GM19099 (cell line): ENCODE data around the gene COLEC12.

Experiments
- POLR2A ChIP-seq: IDR thresholded peaks from 3 replicates; pipeline ENCODE4 v1.6.1; 2011; ENCODE audit warnings: low read depth; ENCODE audit not compliant: insufficient read length; ENCODE audit errors: extremely low read depth

The COLEC12 gene

DNA sequence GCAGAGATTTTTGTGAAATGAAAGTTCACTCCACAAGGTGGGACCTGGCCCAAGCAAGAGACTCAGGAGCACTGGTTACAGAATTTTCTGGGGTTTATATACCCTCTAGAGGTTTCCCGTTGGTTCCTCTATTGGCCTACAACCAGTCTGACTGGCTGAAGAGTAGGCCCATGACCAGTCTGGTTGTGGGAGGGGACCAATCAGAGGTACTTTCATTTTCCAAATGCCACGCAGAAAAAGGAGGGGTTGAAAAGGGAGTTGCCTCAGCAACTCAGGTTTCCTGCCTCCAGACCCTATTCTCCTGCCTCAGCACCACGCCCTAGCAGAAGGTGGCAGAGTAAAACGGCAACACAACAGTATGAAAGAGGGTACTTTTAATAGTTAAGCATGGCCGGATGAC, 98.4 kb downstream of the COLEC12 start:
- TF ChIP-seq POLR2A, result no peak

DNA sequence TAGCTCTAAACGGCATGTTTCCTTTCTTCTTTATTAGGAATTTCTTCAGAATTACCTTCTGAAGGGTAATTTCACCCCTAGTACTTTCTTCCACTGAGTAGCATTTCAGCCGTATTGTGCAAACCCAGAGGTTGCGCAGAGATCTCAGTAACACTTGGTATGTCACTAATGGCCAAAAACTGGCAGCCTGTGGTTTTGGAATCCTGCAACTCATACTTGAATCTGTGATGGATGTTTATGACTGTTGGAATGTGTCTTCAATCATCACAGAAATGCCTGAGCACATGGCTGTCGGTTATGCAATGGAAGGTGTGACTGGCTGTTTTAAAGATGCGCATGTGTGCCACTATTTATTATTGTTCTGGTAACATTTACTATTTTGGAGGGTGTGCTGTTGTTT, 100.0 kb downstream of the COLEC12 start:
- TF ChIP-seq POLR2A, result no peak

DNA sequence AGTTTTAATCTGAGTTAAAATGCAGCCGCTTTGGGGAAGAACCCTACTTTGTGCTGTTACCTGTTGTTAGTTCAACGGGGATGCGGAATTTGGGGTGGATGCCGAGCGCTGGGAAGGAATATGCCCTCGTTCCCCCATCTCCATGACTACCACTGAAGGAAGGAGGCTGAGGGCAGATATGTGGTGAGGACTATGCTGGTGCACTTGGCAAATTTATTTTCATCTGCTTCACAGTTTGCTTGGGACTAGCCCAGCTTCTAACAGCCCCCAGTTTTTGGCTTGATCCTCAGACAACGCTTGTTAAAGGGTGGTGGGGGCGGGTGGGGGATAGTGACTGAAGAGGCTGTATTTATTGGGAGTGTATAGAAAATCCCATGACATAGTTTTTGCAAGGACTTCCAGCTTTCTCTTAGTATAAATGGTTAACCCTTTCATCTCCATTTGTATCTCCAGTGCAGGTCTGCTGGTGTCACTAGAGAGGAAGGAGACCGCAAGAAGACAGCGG, 100.8 kb downstream of the COLEC12 start:
- no peak for TF ChIP-seq POLR2A

DNA sequence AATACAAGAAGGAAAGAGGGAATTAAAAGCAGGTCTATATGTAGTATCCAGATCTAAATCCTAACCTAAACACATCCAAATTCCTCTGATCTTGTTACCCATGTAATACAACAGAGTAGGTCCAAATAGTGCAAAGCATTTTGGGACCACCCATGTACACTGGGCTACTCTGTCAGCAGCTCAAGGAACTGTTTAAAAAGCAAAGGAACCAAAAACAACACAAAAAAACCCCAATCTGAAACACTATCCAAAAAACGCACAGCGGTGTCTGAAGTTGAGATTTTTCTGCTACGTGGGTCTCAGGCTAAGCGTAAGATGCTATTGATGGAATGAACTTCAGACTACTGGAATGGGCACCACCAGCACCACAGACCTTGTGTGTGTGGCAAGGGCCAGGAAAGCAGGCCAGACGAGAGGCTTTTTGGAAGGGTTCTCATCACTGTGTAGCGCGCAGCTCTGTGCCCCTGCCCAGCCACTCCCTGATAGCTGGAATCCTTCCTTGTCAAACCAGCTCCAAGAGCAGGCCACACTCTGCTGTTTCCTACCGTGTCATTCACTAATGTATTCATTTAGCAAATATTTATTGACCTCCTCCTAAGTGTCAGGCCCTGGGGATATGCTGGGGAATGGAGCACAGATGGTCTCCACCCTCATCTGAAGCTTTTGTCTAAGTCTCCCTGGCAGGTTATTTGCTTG, 101.4 kb downstream of the COLEC12 start:
- no peak for TF ChIP-seq POLR2A

DNA sequence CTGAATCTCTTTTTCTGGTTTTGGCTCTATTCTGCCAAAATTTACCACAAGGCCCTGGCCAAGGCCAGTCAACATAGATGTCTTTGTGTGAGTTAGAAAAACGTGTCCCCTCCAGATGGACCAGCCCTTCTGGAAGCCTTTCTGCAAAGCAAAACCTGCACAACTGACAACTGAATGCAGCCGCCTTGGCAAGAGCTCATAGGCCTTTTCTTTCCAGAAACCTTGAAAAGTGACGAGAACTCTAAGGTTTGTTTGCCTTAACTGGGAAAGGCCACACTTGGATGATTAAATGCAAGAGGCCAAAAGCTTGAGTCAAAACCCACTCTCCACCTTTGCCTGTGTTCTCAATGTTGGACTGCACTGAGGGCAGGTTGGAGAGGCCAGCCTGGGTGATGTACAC, 103.9 kb downstream of the COLEC12 start:
- TF ChIP-seq POLR2A, result no peak

DNA sequence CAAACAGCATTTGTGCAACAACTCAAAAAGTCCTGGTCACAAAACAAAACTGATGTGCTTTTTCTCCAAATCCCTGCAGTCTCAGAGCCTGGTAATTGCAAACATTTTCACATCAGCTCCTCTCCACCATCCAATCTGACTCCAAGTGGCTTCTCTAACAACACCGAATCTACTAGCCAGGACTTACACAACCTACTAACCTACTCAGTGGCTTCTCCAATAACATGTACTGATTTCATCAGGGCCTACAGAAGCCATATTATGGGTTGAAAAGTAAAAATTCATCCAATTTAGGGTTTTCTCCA, 104.3 kb downstream of the COLEC12 start:
- TF ChIP-seq POLR2A, result no peak

DNA sequence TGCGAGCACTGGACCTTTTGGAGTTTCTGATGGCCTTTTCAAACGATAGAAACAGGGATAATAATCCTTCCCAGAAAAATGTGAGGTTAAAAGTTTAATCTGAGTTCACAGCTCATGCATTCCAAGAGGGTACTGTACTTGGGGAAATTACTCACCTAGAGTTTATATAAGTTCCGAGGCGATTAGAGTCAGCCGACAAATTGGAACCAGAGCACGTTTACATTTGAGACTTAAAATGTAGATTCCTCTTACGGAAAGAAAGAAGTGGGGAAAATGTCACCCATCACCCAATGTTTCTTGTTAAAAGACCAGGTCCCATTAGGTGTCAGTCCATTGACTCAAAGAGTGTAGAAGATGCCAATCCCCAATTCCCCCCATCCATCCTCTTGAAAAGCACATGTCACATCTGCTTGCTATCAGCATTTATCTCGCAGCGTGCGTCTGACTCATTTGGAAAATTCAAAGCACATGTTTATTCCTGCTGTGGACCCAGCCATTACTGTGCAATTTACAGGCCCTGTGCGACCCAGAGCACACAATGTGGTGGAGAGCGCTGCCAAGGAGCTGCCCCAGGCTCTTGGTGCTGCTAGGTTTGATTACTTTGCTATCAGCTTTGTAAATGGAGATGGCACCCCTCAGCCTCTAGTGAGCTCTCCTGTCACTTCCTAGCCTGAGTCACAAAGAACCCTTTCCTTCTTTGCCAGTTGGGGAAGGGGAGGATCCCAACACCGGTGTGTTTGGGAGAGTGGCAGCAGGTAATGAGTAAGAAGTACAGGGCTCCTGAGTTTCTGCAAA, 104.8 kb downstream of the COLEC12 start:
- TF ChIP-seq POLR2A, result no peak

DNA sequence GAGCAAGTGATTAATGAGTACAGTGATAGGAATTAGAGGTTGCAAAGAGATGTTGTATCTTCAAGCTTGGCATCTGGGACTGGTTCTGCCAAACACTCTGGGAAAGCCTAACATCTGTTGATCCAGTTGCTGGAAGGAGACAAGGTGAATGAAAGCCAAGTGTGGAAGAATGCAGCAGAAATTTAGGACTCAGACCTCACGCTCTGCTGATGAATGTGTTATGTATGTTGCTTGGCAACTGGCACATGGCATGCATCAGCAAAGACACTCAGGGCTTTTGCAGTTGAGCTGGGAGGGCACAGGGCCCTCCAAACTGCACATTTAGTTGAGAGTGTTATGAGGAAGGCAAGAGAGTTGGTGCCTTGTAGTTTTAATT, 105.5 kb downstream of the COLEC12 start:
- no peak for TF ChIP-seq POLR2A

DNA sequence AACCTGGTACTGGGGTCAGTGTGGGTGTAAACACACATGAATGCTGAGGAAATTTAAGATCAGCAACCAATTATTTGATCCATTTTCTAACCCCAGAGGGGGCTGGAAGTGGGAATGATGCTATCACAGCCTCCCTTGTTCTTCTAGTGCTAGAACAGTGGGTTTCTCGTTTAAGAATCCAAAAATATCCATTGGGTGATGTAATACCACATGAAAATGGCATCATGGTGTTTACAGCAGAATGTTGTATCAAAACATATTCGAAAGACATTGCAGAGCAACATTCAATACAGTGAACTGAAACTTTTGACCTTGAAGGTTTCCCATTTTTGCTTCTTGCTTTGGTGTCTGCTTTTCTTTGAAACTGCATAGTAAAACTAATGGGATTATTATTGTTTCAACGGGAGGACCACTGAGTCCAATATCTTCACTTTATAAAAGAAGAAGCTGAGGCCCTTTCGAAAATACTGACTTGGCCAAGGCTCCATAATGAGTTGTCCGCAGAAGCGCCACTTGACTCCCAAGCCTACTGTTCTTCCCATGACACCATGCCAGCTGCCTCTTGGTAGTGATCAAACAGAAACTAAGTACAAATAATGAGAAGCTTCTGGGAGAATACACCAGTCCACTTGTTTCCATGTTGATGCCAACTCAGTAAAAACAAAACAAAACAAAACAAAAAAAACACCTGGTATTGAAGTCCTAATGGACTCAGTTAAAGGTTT, 106.1 kb downstream of the COLEC12 start:
- TF ChIP-seq POLR2A, result no peak

DNA sequence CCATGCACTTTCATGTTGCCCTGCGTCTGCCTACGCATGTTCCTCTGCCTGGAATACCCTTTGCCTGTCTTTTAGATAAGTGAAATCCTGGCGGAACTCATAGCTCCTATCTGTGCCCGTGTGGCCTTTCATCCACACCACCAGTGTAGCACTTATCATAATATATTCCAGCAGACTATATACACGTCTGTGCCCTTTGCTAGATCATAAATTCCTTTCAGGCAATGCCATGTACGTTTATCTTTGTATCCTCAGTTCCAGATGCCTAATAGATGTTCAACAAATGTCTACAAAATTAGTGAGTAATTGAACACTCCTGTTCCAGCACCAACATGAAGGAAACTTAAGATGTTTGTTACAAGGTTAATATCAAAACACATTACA, 106.9 kb downstream of the COLEC12 start:
- TF ChIP-seq POLR2A, result no peak

DNA sequence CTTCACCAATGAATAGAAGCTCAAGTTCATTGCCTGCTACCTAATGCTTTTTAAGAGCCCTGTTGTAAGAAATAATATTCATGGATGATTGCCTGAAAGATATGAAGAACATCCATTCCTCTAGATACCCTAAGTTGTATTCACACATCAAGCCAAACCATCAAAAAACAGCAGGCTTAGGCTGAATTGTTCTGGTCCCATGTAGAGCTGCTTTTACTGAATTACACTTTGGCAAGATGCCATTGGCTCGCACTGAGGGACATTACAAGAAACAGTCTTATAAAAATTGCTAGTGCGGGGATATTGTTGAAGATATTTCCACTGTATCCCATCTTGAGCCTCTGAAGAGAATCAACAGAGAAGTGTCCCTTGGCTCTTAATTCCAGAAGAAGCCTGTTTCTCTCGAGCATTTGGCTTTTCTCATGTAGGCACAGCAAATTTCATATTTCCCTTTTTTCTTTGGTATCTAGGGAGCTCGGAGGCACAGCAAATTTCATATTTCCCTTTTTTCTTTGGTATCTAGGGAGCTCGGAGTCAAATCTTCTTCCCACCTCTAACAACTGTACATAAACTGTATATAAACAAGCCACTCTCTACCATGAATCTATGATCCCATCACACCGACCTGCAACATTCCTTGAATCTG, 107.5 kb downstream of the COLEC12 start:
- TF ChIP-seq POLR2A, result no peak

DNA sequence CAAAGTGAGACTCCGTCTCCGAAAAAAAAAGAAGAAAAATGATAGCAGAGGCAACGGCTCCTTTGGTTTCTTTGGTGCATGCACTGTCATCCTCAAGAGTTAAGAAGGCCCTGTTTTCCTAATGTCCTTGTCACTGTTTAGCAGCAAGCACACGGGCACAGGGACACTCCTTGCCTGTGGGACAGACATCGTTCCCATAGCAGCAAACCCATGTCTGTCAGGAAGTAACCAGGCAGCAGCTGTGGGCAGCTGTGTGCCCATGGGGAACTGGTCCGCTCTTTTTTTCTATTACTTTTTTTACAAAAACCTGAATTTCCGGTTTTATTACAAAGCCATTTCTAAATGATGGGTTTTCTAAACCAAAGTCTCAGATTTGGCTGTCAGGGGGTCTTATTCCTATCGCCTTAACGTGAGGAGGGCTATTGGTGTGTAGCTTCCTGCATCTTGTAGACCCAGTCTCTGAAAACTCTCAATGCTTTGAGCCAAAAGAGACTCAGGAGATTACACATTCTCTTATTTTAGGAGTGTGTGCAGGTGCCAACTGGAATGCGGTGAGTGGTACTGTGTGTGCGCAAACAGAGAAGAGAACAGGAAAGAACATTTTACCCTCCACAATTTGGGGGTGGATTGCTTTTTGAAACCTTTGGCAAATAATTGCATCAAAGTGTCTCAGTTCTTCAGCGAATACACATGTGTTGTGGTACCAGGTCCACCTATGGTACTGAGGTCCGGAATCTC, 109.6 kb downstream of the COLEC12 start:
- no peak for TF ChIP-seq POLR2A

DNA sequence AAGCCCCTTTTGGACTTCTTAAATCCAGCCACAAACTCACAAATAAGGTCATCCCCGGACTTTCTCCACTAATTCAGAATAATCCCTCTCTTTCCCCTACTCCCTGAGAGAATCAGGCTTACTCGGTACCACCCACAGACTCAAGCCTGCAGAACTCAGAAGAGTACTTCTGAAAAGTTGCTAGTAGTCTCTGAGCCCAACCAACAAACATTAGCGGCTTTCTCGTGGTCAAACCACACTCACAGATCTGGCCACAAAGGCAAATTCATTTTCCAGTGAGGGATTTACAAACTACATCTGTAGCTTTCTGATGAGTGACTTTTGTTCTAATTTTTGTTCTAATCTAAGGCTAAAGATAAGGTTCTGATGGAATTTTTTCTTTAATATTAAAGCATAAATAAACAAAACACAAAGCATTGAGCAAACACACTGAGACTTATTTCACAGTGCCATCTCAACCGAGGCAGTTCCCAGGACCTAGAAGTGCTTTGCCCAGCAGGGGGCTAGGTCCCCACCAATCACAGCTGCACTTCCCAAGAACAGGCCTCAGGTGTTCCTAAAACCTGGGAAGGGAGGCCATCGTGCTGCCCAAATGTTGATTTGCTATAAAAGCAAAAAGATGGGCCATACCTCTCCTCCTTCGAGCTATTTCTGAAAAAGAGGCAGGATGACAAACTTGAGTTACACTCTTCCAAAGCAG, 110.7 kb downstream of the COLEC12 start:
- TF ChIP-seq POLR2A, result no peak

DNA sequence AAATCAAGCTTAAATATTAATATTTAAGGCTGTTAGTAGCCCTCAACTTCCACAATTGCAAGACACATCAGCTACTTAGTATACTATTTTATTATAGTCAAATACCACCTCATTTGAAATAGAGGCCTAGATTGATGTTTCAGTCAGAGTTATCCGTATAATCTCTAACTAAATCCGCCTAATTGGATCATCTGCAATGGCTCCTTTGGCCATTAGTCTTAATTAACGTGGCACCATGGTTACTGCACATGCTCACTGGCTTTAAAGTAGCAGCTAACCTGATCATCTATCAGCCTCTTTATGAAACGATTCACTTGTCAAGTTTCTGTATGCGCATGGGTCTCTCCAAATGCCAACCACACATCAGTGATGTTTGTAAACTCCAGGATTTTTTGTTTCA, 112.3 kb downstream of the COLEC12 start:
- TF ChIP-seq POLR2A, result no peak

DNA sequence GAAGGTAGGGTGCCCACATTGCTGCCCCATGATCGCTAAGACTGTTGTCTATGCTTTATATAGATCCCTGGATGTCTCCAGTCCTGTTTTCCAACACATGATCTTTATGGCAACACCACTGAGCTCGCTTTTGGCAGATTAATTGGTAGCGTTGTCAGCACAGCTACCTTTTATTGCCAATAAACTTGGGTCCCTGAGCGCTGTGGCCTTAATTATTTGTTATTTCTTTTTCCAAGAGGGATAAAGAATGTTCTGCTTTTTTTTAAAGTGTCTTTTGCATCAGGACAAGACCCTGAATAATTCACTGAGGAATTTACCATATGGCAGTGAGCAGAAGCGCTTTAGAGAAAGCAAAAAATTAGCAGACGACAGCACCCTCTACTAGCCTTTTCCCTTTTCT, 113.5 kb downstream of the COLEC12 start:
- TF ChIP-seq POLR2A, result no peak

DNA sequence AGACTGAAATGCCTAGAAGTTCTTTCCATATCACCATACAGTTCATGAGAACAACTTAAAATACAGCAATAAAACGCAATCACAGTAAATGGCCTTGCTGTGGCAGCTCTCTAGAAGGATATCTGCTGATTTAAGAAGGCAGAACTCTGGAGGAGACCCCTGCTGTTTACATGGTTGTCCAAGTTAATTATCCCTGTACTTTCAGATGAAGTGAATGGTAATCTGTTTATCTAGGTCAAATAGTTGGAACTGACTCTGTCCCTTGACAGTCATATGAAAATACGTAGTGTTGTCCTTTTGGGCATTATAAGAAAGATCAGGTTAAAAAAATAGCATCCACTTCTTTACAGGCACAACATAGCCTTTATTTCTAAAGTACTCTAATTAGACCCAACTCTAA, 115.6 kb downstream of the COLEC12 start:
- no peak for TF ChIP-seq POLR2A
